ENCODE results near the gene GPC6.

GPC6 gene

GRCh38 chr13:94431574-94431973 lies 1205.0 kb downstream of the GPC6 start:
- Histone ChIP-seq H3K27me3 (ENCODE audit: control insufficient read depth in 1 of 2, insufficient read depth in 2 of 2, low read length in 2 of 2) (no peaks in the 10 kb centered on the region), H3K27ac (ENCODE audit: low read depth, low read length) (no peak overlapping the region), H3K9ac (ENCODE audit: low read depth in 1 of 2, low read length in 2 of 2) (no peak overlapping the region), H3K36me3 (ENCODE audit: control insufficient read depth in 1 of 2, insufficient read depth in 2 of 2, low read length in 2 of 2) (no peaks in the 10 kb centered on the region), H3K9me3 (ENCODE audit: control insufficient read depth in 1 of 2, low read length in 2 of 2) (no peaks in the 10 kb centered on the region), H3K4me1 (ENCODE audit: control insufficient read depth in 1 of 2, insufficient read depth in 2 of 2, low read length in 2 of 2) (no peaks in the 10 kb centered on the region), H3K4me3 (ENCODE audit: low read depth in 1 of 2, low read length in 2 of 2) (no peak overlapping the region)

DNA sequence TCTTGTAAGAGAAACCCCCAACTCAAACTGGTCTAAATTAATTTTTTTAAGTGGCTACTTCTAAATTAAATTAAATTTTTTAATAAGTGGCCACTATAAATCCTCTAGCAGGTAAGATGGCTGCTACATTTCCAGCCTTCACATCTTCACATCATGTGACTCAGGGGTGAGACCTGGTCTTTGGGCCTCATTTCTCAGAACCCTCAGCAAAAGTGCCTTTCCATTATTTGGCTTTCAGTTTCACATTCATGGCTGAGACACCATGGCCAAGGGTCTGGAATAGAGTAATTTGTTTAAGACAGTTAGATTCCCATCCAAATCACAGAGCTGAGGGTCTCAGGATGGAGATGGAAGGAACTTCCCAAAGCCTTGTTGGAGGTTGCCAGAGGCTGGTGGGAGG lies 1205.4 kb downstream of the GPC6 start:
- H3K27ac ChIP-seq (ENCODE audit: low read depth, low read length) = no peak overlapping the region
- H3K4me3 ChIP-seq (ENCODE audit: low read depth in 1 of 2, low read length in 2 of 2) = no peak overlapping the region
- H3K9me3 ChIP-seq (ENCODE audit: control insufficient read depth in 1 of 2, low read length in 2 of 2) = no peaks in the 10 kb centered on the region
- H3K27me3 ChIP-seq (ENCODE audit: control insufficient read depth in 1 of 2, insufficient read depth in 2 of 2, low read length in 2 of 2) = no peaks in the 10 kb centered on the region
- no peaks in the 10 kb centered on the region for H3K4me1 ChIP-seq (ENCODE audit: control insufficient read depth in 1 of 2, insufficient read depth in 2 of 2, low read length in 2 of 2)
- no peak overlapping the region for H3K9ac ChIP-seq (ENCODE audit: low read depth in 1 of 2, low read length in 2 of 2)
- H3K36me3 ChIP-seq (ENCODE audit: control insufficient read depth in 1 of 2, insufficient read depth in 2 of 2, low read length in 2 of 2) = no peaks in the 10 kb centered on the region

- Histone ChIP-seq H3K27me3 (ENCODE audit: control insufficient read depth in 1 of 2, insufficient read depth in 2 of 2, low read length in 2 of 2) (no peaks in the 10 kb centered on the region), H3K9me3 (ENCODE audit: control insufficient read depth in 1 of 2, low read length in 2 of 2) (no peaks in the 10 kb centered on the region), H3K4me3 (ENCODE audit: low read depth in 1 of 2, low read length in 2 of 2) (no peak overlapping the region), H3K36me3 (ENCODE audit: control insufficient read depth in 1 of 2, insufficient read depth in 2 of 2, low read length in 2 of 2) (no peaks in the 10 kb centered on the region), H3K9ac (ENCODE audit: low read depth in 1 of 2, low read length in 2 of 2) (no peak overlapping the region), H3K4me1 (ENCODE audit: control insufficient read depth in 1 of 2, insufficient read depth in 2 of 2, low read length in 2 of 2) (no peaks in the 10 kb centered on the region), H3K27ac (ENCODE audit: low read depth, low read length) (no peak overlapping the region)
These were observed 1206.7 kb downstream of the GPC6 start for GRCh38 chr13:94433055-94433961.

DNA sequence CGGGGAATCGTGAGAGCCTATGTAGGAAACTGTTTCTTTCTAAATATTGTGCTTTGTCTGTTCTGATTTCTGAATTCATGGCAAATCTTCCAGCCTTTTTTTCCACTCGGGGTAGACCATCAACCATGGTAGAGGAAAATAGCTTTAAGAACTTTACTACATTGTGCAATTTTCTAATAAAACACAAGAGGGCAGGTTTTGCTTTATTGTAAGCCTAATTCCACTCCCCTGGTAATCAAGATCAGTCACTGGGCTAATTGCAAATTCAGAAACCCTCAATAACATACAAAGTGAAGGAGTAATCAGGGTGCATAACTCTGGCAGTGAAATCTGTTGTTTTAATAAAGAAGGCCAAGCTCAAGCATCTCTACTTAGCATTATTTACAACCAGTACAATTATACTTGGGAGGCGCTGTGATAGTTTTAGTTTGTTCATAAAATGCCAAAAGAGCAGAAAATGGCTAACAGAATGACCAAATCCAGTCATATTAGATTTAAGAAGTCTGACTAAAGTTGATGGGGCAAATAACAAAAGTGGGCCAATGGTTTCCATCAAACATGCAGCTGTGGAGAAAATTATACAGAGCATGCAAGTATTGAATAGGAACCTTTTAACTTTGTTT lies 1209.1 kb downstream of the GPC6 start:
- no peaks in the 10 kb centered on the region for H3K27me3 ChIP-seq (ENCODE audit: control insufficient read depth in 1 of 2, insufficient read depth in 2 of 2, low read length in 2 of 2)
- H3K36me3 ChIP-seq (ENCODE audit: control insufficient read depth in 1 of 2, insufficient read depth in 2 of 2, low read length in 2 of 2) = no peaks in the 10 kb centered on the region
- no peaks in the 10 kb centered on the region for H3K4me1 ChIP-seq (ENCODE audit: control insufficient read depth in 1 of 2, insufficient read depth in 2 of 2, low read length in 2 of 2)
- no peak overlapping the region for H3K27ac ChIP-seq (ENCODE audit: low read depth, low read length)
- H3K9me3 ChIP-seq (ENCODE audit: control insufficient read depth in 1 of 2, low read length in 2 of 2) = no peaks in the 10 kb centered on the region
- no peak overlapping the region for H3K9ac ChIP-seq (ENCODE audit: low read depth in 1 of 2, low read length in 2 of 2)
- no peak overlapping the region for H3K4me3 ChIP-seq (ENCODE audit: low read depth in 1 of 2, low read length in 2 of 2)

DNA sequence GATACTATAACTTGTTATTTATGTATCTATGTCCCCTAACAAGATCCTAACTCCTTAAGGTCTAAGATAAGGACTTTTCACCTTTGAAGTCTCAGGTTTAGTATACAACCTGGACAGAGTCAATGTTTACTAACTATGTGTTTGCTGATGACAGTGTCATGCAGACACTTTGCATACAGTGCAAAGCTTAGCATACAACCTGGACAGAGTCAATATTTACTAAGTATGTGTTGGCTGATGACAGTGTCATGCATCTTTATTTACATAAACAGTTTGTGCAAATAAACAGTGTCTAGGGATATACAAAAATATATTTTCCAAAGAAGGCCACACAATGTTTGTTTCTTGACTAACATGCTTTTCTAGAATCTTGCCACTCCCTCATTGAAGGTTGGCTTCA lies 1218.2 kb downstream of the GPC6 start:
- Histone ChIP-seq H3K4me1 (ENCODE audit: control insufficient read depth in 1 of 2, insufficient read depth in 2 of 2, low read length in 2 of 2) (no peaks in the 10 kb centered on the region), H3K4me3 (ENCODE audit: low read depth in 1 of 2, low read length in 2 of 2) (no peak overlapping the region), H3K9me3 (ENCODE audit: control insufficient read depth in 1 of 2, low read length in 2 of 2) (no peaks in the 10 kb centered on the region), H3K36me3 (ENCODE audit: control insufficient read depth in 1 of 2, insufficient read depth in 2 of 2, low read length in 2 of 2) (no peaks in the 10 kb centered on the region), H3K9ac (ENCODE audit: low read depth in 1 of 2, low read length in 2 of 2) (no peak overlapping the region), H3K27ac (ENCODE audit: low read depth, low read length) (no peak overlapping the region), H3K27me3 (ENCODE audit: control insufficient read depth in 1 of 2, insufficient read depth in 2 of 2, low read length in 2 of 2) (no peaks in the 10 kb centered on the region)

- Histone ChIP-seq H3K9me3 (ENCODE audit: control insufficient read depth in 1 of 2, low read length in 2 of 2) (no peaks in the 10 kb centered on the region), H3K36me3 (ENCODE audit: control insufficient read depth in 1 of 2, insufficient read depth in 2 of 2, low read length in 2 of 2) (no peaks in the 10 kb centered on the region), H3K4me3 (ENCODE audit: low read depth in 1 of 2, low read length in 2 of 2) (no peak overlapping the region), H3K27me3 (ENCODE audit: control insufficient read depth in 1 of 2, insufficient read depth in 2 of 2, low read length in 2 of 2) (no peaks in the 10 kb centered on the region), H3K27ac (ENCODE audit: low read depth, low read length) (no peak overlapping the region), H3K9ac (ENCODE audit: low read depth in 1 of 2, low read length in 2 of 2) (no peak overlapping the region), H3K4me1 (ENCODE audit: control insufficient read depth in 1 of 2, insufficient read depth in 2 of 2, low read length in 2 of 2) (no peaks in the 10 kb centered on the region)
These were observed 1227.7 kb downstream of the GPC6 start for GRCh38 chr13:94454334-94454733.

- Histone ChIP-seq H3K27ac (ENCODE audit: low read depth, low read length) (no peak overlapping the region), H3K4me1 (ENCODE audit: control insufficient read depth in 1 of 2, insufficient read depth in 2 of 2, low read length in 2 of 2) (no peaks in the 10 kb centered on the region), H3K9me3 (ENCODE audit: control insufficient read depth in 1 of 2, low read length in 2 of 2) (no peaks in the 10 kb centered on the region)
These were observed 1228.3 kb downstream of the GPC6 start for GRCh38 chr13:94454906-94455305.

GRCh38 chr13:94455414-94455813 lies 1228.8 kb downstream of the GPC6 start:
- H3K36me3 ChIP-seq (ENCODE audit: control insufficient read depth in 1 of 2, insufficient read depth in 2 of 2, low read length in 2 of 2) = no peaks in the 10 kb centered on the region
- no peak overlapping the region for H3K4me3 ChIP-seq (ENCODE audit: low read depth in 1 of 2, low read length in 2 of 2)
- H3K27me3 ChIP-seq (ENCODE audit: control insufficient read depth in 1 of 2, insufficient read depth in 2 of 2, low read length in 2 of 2) = no peaks in the 10 kb centered on the region

More at GRCh38 chr13:94454906-94455305, 1228.3 kb downstream of the GPC6 start:
- Histone ChIP-seq H3K9ac (ENCODE audit: low read depth in 1 of 2, low read length in 2 of 2) (no peak overlapping the region), H3K27me3 (ENCODE audit: control insufficient read depth in 1 of 2, insufficient read depth in 2 of 2, low read length in 2 of 2) (no peaks in the 10 kb centered on the region), H3K36me3 (ENCODE audit: control insufficient read depth in 1 of 2, insufficient read depth in 2 of 2, low read length in 2 of 2) (no peaks in the 10 kb centered on the region), H3K4me3 (ENCODE audit: low read depth in 1 of 2, low read length in 2 of 2) (no peak overlapping the region)

More at GRCh38 chr13:94455414-94455813, 1228.8 kb downstream of the GPC6 start:
- no peaks in the 10 kb centered on the region for H3K4me1 ChIP-seq (ENCODE audit: control insufficient read depth in 1 of 2, insufficient read depth in 2 of 2, low read length in 2 of 2)
- H3K27ac ChIP-seq (ENCODE audit: low read depth, low read length) = no peak overlapping the region
- H3K9me3 ChIP-seq (ENCODE audit: control insufficient read depth in 1 of 2, low read length in 2 of 2) = no peaks in the 10 kb centered on the region
- H3K9ac ChIP-seq (ENCODE audit: low read depth in 1 of 2, low read length in 2 of 2) = no peak overlapping the region

Data from duodenal mucosa (tissue), 2 donors.